HG03342 (cell line): ENCODE results near the gene CSTPP1.
"Not testable (repeated sequence)": the region's sequence is repeated elsewhere in the genome, so short reads cannot be mapped to it uniquely, and the experiment has no call there.

ENCODE experiments used
- ATAC-seq: cut with Tn5 transposase; IDR thresholded peaks from one replicate; pipeline ENCODE4 v1.9.1; 2021; ENCODE audit warnings: mild to moderate bottlenecking, moderate library complexity; ENCODE audit not compliant: unreplicated experiment

The CSTPP1 gene

GRCh38 chr11:46952553-46952952 is 16.0 kb downstream of the CSTPP1 start:
- ATAC-seq: no peak

GRCh38 chr11:46953093-46953492 is 16.5 kb downstream of the CSTPP1 start:
- no peak for ATAC-seq

GRCh38 chr11:46958777-46959176 is 22.2 kb downstream of the CSTPP1 start:
- ATAC-seq: no peak

- no peak for ATAC-seq
Observed at GRCh38 chr11:46961041-46961440, 24.5 kb downstream of the CSTPP1 start.

- not testable (repeated sequence) for ATAC-seq
Observed at GRCh38 chr11:46961886-46962285, 25.3 kb downstream of the CSTPP1 start.

- no peak for ATAC-seq
Observed at GRCh38 chr11:46963844-46964243, 27.3 kb downstream of the CSTPP1 start.

- ATAC-seq: no peak
Observed at GRCh38 chr11:46966773-46967172, 30.2 kb downstream of the CSTPP1 start.

- ATAC-seq: no peak
Observed at GRCh38 chr11:46967962-46968361, 31.4 kb downstream of the CSTPP1 start.

GRCh38 chr11:46969379-46969778 is 32.8 kb downstream of the CSTPP1 start:
- no peak for ATAC-seq

- no peak for ATAC-seq
Observed at GRCh38 chr11:46970913-46971625, 34.5 kb downstream of the CSTPP1 start.

- ATAC-seq: no peak
Observed at GRCh38 chr11:46972343-46972742, 35.8 kb downstream of the CSTPP1 start.

- ATAC-seq: no peak
Observed at GRCh38 chr11:46972821-46973220, 36.3 kb downstream of the CSTPP1 start.

- no peak for ATAC-seq
Observed at GRCh38 chr11:46976182-46976854, 39.8 kb downstream of the CSTPP1 start.

- no peak for ATAC-seq
Observed at GRCh38 chr11:46977038-46977813, 40.7 kb downstream of the CSTPP1 start.

- ATAC-seq: no peak
Observed at GRCh38 chr11:46978005-46978491, 41.5 kb downstream of the CSTPP1 start.

- ATAC-seq: no peak
Observed at GRCh38 chr11:46979358-46979757, 42.8 kb downstream of the CSTPP1 start.

GRCh38 chr11:46981436-46981835 is 44.9 kb downstream of the CSTPP1 start:
- no peak for ATAC-seq

GRCh38 chr11:46982797-46983452 is 46.4 kb downstream of the CSTPP1 start:
- ATAC-seq: no peak

GRCh38 chr11:46983598-46983997 is 47.0 kb downstream of the CSTPP1 start:
- ATAC-seq: no peak

- ATAC-seq: no peak
Observed at GRCh38 chr11:46984548-46984947, 48.0 kb downstream of the CSTPP1 start.

- no peak for ATAC-seq
Observed at GRCh38 chr11:46984987-46985386, 48.4 kb downstream of the CSTPP1 start.
